ENCODE results near the gene RND3. TPM values are rescaled to one million over a fixed set of nuclear protein-coding genes. Genes with fewer than 3 reads are reported as not detected.

RND3 gene
- total and polyA plus RNA-seq, 9 of the 15 experiments (the other 6 are each of a cell fraction or from before 2014, with no cell fraction given), result 0.22 to 0.64 (median 0.29) TPM; not detected in 4

GRCh38 chr2:150477347-150477746 is 10.1 kb downstream of the RND3 start:
- Histone ChIP-seq H3K36me3 (ENCODE audit: control insufficient read depth, insufficient read depth, low read length) (no peaks in the 10 kb centered on the region), H4K20me1 (replicated peaks; ENCODE audit: control insufficient read depth, insufficient read depth, low read length) (no peaks in the 10 kb centered on the region), H3K4me1 (replicated peaks in 1 of 2; ENCODE audit: control insufficient read depth in 2 of 2, insufficient read depth in 2 of 2, low read length in 2 of 2) (no peaks in the 10 kb centered on the region), H3K79me2 (ENCODE audit: control insufficient read depth, insufficient read depth, low read length) (no peaks in the 10 kb centered on the region), H3K4me2 (ENCODE audit: insufficient read depth, low read length) (no peak overlapping the region), H3K9ac (ENCODE audit: insufficient read depth in 1 of 2, low read depth in 2 of 2, low read length in 2 of 2) (no peak overlapping the region), H2AFZ (ENCODE audit: low read depth, low read length) (no peak overlapping the region), H3K9me1 (ENCODE audit: control insufficient read depth, insufficient read depth, low read length) (no peaks in the 10 kb centered on the region), H3K4me3 (no peak overlapping the region), H3K27me3 (ENCODE audit: control insufficient read depth in 2 of 2, insufficient read depth in 2 of 2, low read length in 2 of 2) (no peaks in the 10 kb centered on the region), H3K9me3 (replicated peaks; ENCODE audit: control insufficient read depth, insufficient read depth, low read depth, low read length) (no peaks in the 10 kb centered on the region), H3K27ac (ENCODE audit: extremely low read depth, low read depth, low read length) (no peak overlapping the region)
- ATAC-seq (no peak), FAIRE-seq (no peak), DNase-seq (ENCODE audit: extremely low read depth in 1 of 4, low spot score in 3 of 4) (no peak)
- BruUV-seq (replicated peaks), result no TSS peak
- TF ChIP-seq SNAPC5 (CRISPR knock-in tag; IDR thresholded peaks at IDR 0.05), result no peak
- no peak for TF ChIP-seq PTRF (tag; IDR thresholded peaks at IDR 0.05)
- TF ChIP-seq RAD51 (IDR thresholded peaks at IDR 0.05; ENCODE audit: borderline replicate concordance, low read depth), result no peak
- no peak for TF ChIP-seq HDAC8 (tag; IDR thresholded peaks at IDR 0.05)
- no peak for TF ChIP-seq FOXO4 (CRISPR knock-in tag; IDR thresholded peaks at IDR 0.05)
- no peak for TF ChIP-seq BDP1 (IDR thresholded peaks at IDR 0.05; ENCODE audit: insufficient read depth, insufficient read length)
- TF ChIP-seq ZNF830 (CRISPR knock-in tag; IDR thresholded peaks at IDR 0.05), result no peak
- no peak for TF ChIP-seq CBX3 (IDR thresholded peaks at IDR 0.05; ENCODE audit: borderline replicate concordance in 1 of 2, low read length in 2 of 2)
- no peak for TF ChIP-seq FOXM1 (IDR thresholded peaks at IDR 0.05; ENCODE audit: low read depth)
- TF ChIP-seq FOXM1 (CRISPR knock-in tag; IDR thresholded peaks at IDR 0.05; ENCODE audit: low read depth), result no peak
- no peak for TF ChIP-seq DPF2 (IDR thresholded peaks at IDR 0.05)
- intact Hi-C loops (cut with micrococcal nuclease) (no loop called here), in situ Hi-C loops (cut with MboI) (loop anchor here (25.0 kb wide), 1 partner anchor 865 kb away; no protein-coding TSS in a partner anchor)
- 0% methylated on average over 3 of the region's 3 CpGs for WGBS (ENCODE audit: insufficient coverage, low coverage, missing lambda C conversion rate)
- ChIA-PET POLR2A (no interaction called here), CTCF (ENCODE audit: low intra/inter-chr PET ratio) (interaction anchor here (0.7 kb wide), 1 partner anchor 167 kb away, joined by 3 read pairs; no protein-coding TSS in a partner anchor)
